ENCODE data around the gene GPR158.

Gene GPR158

GRCh38 chr10:25564351-25564750, 389.6 kb downstream of the GPR158 start:
- TF ChIP-seq TAF1 (IDR thresholded peaks at IDR 0.05; ENCODE audit: borderline replicate concordance, low read depth, low read length) (no peak), POLR2AphosphoS5 (IDR thresholded peaks at IDR 0.05; ENCODE audit: low read depth, low read length) (no peak), POLR2A (IDR thresholded peaks at IDR 0.05; ENCODE audit: low read depth, low read length) (no peak)
- DNase-seq (ENCODE audit: insufficient read length) (no peak), FAIRE-seq (no peak)

- no peak for FAIRE-seq
- no peak for DNase-seq (ENCODE audit: insufficient read length)
- TF ChIP-seq POLR2AphosphoS5 (IDR thresholded peaks at IDR 0.05; ENCODE audit: low read depth, low read length) (no peak), POLR2A (IDR thresholded peaks at IDR 0.05; ENCODE audit: low read depth, low read length) (no peak), TAF1 (IDR thresholded peaks at IDR 0.05; ENCODE audit: borderline replicate concordance, low read depth, low read length) (no peak)
Observed at GRCh38 chr10:25565570-25565969, 390.8 kb downstream of the GPR158 start.

DNA sequence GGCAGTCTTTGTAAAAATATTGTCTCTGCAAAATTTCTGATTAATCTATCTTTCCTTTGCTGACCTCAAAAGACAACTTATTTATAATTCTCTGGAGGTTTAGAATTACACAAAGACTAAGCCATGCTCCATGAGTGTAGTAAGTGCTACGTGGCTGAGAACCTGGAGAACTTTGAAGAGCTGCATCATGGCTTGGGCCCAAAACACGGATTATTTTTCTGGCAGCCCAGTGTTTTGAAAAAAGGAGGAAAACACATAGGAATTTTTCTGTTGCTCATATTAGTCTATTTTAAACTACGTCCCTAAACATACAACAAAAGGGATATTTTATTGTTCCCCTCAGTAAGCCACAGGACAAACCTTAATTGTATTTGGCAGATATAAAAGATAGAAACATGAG, 398.5 kb downstream of the GPR158 start:
- TF ChIP-seq TAF1 (IDR thresholded peaks at IDR 0.05; ENCODE audit: borderline replicate concordance, low read depth, low read length) (no peak), POLR2A (IDR thresholded peaks at IDR 0.05; ENCODE audit: low read depth, low read length) (no peak), POLR2AphosphoS5 (IDR thresholded peaks at IDR 0.05; ENCODE audit: low read depth, low read length) (no peak)
- DNase-seq (ENCODE audit: insufficient read length), result no peak
- no peak for FAIRE-seq

DNA sequence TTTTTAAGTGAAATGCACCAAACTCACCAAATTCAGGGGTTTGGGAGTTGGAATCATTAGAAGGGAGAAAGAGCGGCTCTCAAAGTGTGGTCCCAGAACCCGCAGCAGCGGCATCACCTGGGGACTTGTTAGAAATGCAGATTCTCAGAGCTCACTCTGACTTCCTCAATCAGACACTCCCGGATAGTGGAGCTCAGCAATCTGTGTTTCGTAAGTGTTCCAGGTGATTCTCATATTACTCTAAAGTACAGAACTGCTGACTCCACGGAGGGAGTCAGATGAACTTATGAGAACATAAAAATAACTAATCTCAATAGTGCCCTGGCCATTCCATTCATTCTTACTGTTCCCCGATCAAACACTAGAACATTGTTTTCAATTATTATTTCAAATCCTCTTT, 400.5 kb downstream of the GPR158 start:
- no peak for TF ChIP-seq POLR2AphosphoS5 (IDR thresholded peaks at IDR 0.05; ENCODE audit: low read depth, low read length)
- TF ChIP-seq POLR2A (IDR thresholded peaks at IDR 0.05; ENCODE audit: low read depth, low read length), result no peak
- TF ChIP-seq TAF1 (IDR thresholded peaks at IDR 0.05; ENCODE audit: borderline replicate concordance, low read depth, low read length), result no peak
- DNase-seq (ENCODE audit: insufficient read length), result no peak
- FAIRE-seq, result no peak

DNA sequence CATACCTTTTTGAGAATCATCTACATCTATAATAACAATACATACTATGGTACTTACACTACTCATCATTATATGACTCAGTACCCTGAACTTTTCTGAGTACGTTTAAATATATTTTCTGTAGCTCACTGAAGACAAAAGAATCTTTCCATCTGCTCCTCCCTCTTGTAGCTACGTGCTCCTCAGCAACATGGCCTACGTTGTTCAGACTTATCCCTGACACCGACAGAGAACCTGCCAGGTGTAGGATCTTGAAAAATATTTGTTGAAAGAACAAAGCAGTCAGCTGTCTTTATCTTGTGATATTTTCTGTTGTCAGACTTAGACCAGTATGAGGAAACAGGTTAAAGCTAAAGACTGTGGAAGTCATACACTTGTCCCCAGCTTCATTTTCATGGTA, 403.3 kb downstream of the GPR158 start:
- no peak for DNase-seq (ENCODE audit: insufficient read length)
- TF ChIP-seq TAF1 (IDR thresholded peaks at IDR 0.05; ENCODE audit: borderline replicate concordance, low read depth, low read length) (no peak), POLR2AphosphoS5 (IDR thresholded peaks at IDR 0.05; ENCODE audit: low read depth, low read length) (no peak), POLR2A (IDR thresholded peaks at IDR 0.05; ENCODE audit: low read depth, low read length) (no peak)
- FAIRE-seq, result no peak

- DNase-seq (ENCODE audit: insufficient read length) (no peak), FAIRE-seq (no peak)
- no peak for TF ChIP-seq POLR2AphosphoS5 (IDR thresholded peaks at IDR 0.05; ENCODE audit: low read depth, low read length)
- TF ChIP-seq TAF1 (IDR thresholded peaks at IDR 0.05; ENCODE audit: borderline replicate concordance, low read depth, low read length), result no peak
- no peak for TF ChIP-seq POLR2A (IDR thresholded peaks at IDR 0.05; ENCODE audit: low read depth, low read length)
Observed at GRCh38 chr10:25582961-25583360, 408.2 kb downstream of the GPR158 start.

- FAIRE-seq (no peak), DNase-seq (ENCODE audit: insufficient read length) (no peak)
- no peak for TF ChIP-seq POLR2A (IDR thresholded peaks at IDR 0.05; ENCODE audit: low read depth, low read length)
Observed at GRCh38 chr10:25600651-25601050, 425.9 kb downstream of the GPR158 start.

DNA sequence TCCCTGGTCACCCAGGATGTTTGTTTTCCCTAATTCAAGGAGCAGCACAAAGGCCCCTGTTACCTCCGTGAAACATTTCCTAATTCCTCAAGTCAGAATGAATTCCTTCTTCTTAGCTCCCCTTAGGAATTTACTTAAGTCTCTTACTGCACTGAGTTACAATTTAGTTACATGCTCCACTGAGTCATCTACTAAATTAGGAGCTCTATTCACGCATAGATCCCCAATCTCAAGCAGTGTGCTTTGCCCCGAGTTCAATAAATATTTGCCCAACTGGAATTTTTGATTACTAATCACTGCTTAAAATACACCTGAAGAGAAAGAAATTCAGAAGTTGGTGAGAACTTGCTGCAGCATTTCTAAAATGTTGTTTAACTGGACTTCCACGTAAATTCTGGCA, 429.8 kb downstream of the GPR158 start:
- TF ChIP-seq TAF1 (IDR thresholded peaks at IDR 0.05; ENCODE audit: borderline replicate concordance, low read depth, low read length), result no peak
- no peak for TF ChIP-seq POLR2A (IDR thresholded peaks at IDR 0.05; ENCODE audit: low read depth, low read length)
- no peak for TF ChIP-seq POLR2AphosphoS5 (IDR thresholded peaks at IDR 0.05; ENCODE audit: low read depth, low read length)
- DNase-seq (ENCODE audit: insufficient read length), result no peak

DNA sequence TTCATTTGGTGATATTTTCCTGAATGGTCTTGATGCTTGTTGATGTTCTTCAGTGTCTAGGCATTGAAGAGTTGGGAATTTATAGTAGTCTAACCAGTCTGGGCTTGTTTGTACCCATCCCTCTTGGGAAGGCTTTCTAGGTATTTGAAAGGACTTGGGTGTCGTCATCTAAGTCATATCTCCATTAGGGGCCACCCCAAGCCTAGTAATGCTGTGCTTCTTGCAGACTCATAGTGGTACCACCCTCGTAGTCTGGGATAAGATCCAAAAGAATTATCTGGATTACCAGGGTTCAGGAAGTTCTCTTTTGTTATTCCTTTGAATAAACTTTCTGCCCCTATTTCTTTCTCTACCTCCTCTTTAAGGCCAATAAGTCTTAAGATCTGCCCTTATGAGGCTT, 439.9 kb downstream of the GPR158 start:
- FAIRE-seq (no peak), DNase-seq (ENCODE audit: insufficient read length) (no peak)
- TF ChIP-seq POLR2A (IDR thresholded peaks at IDR 0.05; ENCODE audit: low read depth, low read length) (no peak), TAF1 (IDR thresholded peaks at IDR 0.05; ENCODE audit: borderline replicate concordance, low read depth, low read length) (no peak), POLR2AphosphoS5 (IDR thresholded peaks at IDR 0.05; ENCODE audit: low read depth, low read length) (no peak)

More for the DNA sequence above, 429.8 kb downstream of the GPR158 start:
- FAIRE-seq, result no peak

DNA sequence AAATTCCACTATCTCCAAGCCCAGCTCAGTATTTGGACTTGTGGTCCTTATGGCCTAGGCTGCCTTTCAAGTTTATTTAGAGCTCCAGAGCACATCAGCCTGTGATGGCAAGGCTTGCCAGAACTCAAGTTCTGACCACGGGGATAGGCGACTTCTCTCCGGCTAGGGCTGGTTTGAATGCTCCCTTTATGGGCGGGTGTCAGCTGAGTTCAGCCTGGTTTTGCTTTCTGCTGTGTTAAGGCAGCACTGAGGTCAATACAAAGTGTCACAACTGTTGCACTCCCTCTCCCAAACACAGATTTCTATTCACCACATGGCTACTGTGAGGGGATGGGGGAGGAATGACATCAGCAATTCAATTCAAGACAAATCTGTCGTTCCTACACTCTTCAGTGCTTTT, 441.1 kb downstream of the GPR158 start:
- TF ChIP-seq POLR2AphosphoS5 (IDR thresholded peaks at IDR 0.05; ENCODE audit: low read depth, low read length), result no peak
- DNase-seq (ENCODE audit: insufficient read length) (no peak), FAIRE-seq (no peak)

DNA sequence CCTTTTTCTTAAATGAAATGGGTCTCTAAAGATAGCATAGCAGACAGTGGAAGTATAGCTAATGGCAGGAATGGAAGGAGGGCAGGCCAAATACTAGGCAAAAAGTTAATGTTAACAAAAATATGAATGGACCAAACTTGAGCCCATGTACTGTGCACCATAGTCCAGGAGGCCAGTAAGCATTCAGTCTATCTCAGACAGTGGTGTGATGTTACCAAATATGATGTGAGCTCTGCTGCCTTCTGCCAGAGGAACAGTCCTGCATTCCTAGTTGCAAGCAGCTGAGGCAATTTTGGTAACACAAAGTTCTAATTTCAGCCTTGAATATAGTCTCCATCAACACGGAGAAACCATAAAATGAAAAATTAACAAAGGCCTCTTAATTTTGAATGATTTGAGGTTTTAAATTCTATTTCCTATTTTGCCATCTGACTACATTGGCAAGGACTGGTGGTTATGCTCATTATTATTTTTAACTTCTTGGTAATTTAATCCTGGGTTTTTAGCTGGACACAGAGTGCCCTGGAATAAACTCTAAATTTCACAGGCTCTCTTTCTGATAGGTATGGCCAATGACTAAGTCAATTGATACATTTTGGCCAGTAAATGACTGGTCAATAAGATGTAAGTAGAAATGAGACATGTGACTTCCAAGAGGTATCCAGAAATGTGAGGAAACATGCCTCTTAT, 442.2 kb downstream of the GPR158 start:
- DNase-seq (ENCODE audit: insufficient read length) (no peak), FAIRE-seq (no peak)
- no peak for TF ChIP-seq POLR2A (IDR thresholded peaks at IDR 0.05; ENCODE audit: low read depth, low read length)
- no peak for TF ChIP-seq POLR2AphosphoS5 (IDR thresholded peaks at IDR 0.05; ENCODE audit: low read depth, low read length)

DNA sequence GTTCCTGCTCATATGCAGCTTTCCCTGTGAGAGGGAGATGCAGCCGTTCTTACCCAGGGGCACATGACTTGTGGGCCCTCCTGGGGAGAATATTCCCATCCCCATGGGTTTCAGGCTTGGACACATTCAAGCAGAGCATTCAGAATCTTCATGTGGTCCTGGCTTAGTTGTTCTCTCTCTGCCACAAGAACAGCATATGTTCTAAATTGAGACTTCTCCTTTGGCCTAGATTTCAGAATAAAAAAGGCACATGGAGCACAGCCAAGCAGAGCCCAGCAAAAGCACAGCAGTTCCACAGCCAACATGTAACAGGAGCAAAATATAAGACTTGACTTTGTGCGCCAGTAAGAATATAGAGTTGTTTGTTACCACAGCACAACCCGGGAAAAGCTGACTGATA, 452.8 kb downstream of the GPR158 start:
- TF ChIP-seq POLR2AphosphoS5 (IDR thresholded peaks at IDR 0.05; ENCODE audit: low read depth, low read length) (no peak), POLR2A (IDR thresholded peaks at IDR 0.05; ENCODE audit: low read depth, low read length) (no peak), TAF1 (IDR thresholded peaks at IDR 0.05; ENCODE audit: borderline replicate concordance, low read depth, low read length) (no peak)
- FAIRE-seq (no peak), DNase-seq (ENCODE audit: insufficient read length) (no peak)

- DNase-seq (ENCODE audit: insufficient read length) (no peak), FAIRE-seq (no peak)
- TF ChIP-seq TAF1 (IDR thresholded peaks at IDR 0.05; ENCODE audit: borderline replicate concordance, low read depth, low read length) (no peak), POLR2A (IDR thresholded peaks at IDR 0.05; ENCODE audit: low read depth, low read length) (no peak), POLR2AphosphoS5 (IDR thresholded peaks at IDR 0.05; ENCODE audit: low read depth, low read length) (no peak)
Observed at GRCh38 chr10:25629333-25629732, 454.5 kb downstream of the GPR158 start.

All from GM12892 (cell line).